DMS79 treated with DMSO at 0.1 percent for 48 hours (cell line): ENCODE data around the gene PER1.

ENCODE experiments used
- DNase-seq: peaks from one replicate; lab custom pipeline; 2025; lab: John Stamatoyannopoulos, UW

Gene PER1

DNA sequence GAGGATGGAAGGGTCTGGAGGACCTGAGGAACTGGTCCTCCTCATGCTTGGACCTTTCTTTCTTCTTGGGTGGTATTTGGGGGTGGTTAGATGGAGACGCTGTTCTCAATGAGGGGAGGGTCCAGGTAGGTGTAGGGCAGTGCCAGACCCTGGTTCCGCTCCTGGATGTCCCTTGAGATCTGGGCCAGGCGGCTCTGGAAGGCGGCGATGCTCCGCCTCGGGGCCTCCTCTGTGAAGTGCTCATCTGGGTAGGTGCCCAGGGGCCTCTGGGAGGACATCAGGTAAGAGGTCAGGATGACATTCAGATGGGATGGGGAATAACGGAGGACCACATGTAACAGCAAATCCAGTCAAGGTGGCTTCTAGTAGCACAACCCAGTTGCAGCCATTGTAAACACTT, 55.7 kb downstream of the PER1 start:
- DNase-seq, result no peak

DNA sequence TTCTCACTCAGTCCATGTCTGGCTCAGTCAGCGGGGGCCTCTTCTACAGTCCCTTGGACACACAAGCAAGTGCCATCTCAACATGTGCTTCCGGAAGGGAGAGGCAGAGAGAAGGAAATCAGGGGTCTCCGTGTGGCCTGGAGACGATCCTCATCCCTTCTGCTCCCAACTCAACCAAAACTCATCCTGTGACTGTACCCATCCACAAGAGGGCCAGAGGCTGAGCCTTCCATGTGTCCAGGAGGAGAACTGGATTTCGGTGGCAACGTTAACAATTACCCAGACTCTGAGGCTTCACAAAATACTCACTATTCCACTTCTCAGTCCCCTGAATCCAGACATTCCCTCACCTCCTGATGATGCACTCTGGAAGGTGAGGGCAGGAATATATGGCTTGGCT, 56.8 kb downstream of the PER1 start:
- no peak for DNase-seq

DNA sequence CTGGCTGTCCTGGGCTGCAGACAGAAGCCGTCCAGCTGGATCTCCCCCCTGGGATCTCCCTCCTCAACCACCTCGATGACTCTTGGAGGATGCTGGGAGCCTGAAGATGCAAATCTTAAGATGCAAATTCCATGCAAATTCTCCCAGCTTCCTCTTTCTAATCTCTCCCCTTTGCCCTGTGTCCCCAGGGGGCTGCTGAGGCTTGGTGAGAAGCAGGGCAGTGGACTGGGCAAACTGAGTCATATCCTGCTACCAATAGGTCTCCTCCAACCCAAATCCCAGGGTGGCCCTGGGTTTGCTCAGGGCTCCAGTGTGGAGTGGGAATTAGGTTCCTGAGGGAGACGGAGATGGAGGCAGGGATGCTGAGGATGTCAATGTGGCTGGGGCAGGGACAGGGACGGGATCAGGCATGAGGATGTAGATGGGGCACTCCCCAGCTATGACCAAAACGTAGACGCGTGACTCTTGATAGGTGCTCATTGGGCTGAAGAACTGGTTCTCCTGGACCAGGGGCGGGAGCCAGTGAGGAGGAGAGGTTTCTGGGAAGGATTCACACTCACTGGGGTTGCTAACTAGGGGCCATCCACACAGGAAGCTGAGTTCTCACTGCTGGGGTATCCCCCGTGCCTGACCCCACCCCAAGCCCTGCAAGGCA, 61.0 kb downstream of the PER1 start:
- no peak for DNase-seq
